ENCODE results near the gene CDC26. TPM values are rescaled to one million over a fixed set of nuclear protein-coding genes. Genes with fewer than 3 reads are reported as not detected.

CDC26 gene
- total RNA-seq, 4 donors from 2014 or later, result 18.8 to 21.9 (median 20.4) TPM

DNA sequence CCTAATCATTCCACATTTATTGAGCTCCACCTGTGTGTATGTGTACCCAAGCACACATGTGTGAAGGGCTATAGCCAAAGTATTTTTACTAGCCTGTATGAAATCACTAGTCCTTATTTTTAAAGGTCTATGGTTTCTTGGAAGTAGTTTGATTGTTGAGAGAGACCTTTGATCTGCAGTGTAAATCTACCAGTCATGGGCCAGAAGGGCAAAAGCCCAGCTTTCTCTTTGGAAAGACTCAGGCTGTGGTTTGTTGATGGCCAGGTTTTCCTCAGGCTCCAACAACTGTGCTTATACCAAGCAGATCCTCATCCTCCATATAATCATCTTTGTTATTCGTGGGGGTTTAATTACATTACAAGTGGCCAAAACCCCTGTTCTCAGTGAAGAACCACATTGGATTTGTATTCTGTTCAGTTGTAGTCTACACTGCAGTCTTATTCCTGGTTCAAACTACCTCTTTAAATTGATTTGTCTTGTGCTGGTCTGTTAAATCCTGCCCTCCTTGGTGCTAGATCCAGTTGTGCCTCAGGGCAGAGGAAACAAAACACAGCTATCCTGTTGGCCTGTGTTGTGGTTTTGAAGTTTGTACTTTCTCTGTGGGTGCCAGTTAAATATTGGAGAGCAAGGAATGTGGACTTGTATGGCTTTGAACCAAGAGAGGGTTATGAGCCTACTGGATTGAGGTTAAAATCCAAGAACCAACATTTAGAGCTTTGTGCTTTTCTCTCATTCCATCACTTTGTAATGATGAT is 13.3 kb downstream of the CDC26 start:
- H3K27me3 ChIP-seq, result no peaks in the 10 kb centered on the region
- no peak for DNase-seq (ENCODE audit: low spot score in 2 of 2)
- no peaks in the 10 kb centered on the region for H3K4me1 ChIP-seq
- TF ChIP-seq POLR2A (IDR thresholded peaks at IDR 0.05), result no peak
- TF ChIP-seq POLR2AphosphoS5 (IDR thresholded peaks at IDR 0.05), result no peak
- TF ChIP-seq, protein P1, sequence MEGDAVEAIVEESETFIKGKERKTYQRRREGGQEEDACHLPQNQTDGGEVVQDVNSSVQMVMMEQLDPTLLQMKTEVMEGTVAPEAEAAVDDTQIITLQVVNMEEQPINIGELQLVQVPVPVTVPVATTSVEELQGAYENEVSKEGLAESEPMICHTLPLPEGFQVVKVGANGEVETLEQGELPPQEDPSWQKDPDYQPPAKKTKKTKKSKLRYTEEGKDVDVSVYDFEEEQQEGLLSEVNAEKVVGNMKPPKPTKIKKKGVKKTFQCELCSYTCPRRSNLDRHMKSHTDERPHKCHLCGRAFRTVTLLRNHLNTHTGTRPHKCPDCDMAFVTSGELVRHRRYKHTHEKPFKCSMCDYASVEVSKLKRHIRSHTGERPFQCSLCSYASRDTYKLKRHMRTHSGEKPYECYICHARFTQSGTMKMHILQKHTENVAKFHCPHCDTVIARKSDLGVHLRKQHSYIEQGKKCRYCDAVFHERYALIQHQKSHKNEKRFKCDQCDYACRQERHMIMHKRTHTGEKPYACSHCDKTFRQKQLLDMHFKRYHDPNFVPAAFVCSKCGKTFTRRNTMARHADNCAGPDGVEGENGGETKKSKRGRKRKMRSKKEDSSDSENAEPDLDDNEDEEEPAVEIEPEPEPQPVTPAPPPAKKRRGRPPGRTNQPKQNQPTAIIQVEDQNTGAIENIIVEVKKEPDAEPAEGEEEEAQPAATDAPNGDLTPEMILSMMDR (IDR thresholded peaks at IDR 0.05), result no peak
- no peak for TF ChIP-seq EP300 (IDR thresholded peaks at IDR 0.05)
- H3K4me3 ChIP-seq, result no peak overlapping the region
- H3K36me3 ChIP-seq, result peaks cover 59% of the 10 kb centered on the region
- 62% methylated on average over 1 of the region's 1 CpG for WGBS
- H3K9me3 ChIP-seq, result no peaks in the 10 kb centered on the region
- no peak overlapping the region for H3K27ac ChIP-seq

- no peak for TF ChIP-seq POLR2A (IDR thresholded peaks at IDR 0.05)
- TF ChIP-seq, protein P1 (IDR thresholded peaks at IDR 0.05), result no peak
- TF ChIP-seq EP300 (IDR thresholded peaks at IDR 0.05), result no peak
- no peak for TF ChIP-seq POLR2AphosphoS5 (IDR thresholded peaks at IDR 0.05)
- DNase-seq (ENCODE audit: low spot score in 2 of 2), result no peak
- H3K27me3 ChIP-seq, result no peaks in the 10 kb centered on the region
- 95% methylated on average over 1 of the region's 1 CpG for WGBS
- H3K36me3 ChIP-seq, result peaks cover 59% of the 10 kb centered on the region
- no peaks in the 10 kb centered on the region for H3K9me3 ChIP-seq
- H3K4me1 ChIP-seq, result no peaks in the 10 kb centered on the region
- H3K27ac ChIP-seq, result no peak overlapping the region
- no peak overlapping the region for H3K4me3 ChIP-seq
Measured at GRCh38 chr9:113258282-113258681, 17.1 kb downstream of the CDC26 start.

DNA sequence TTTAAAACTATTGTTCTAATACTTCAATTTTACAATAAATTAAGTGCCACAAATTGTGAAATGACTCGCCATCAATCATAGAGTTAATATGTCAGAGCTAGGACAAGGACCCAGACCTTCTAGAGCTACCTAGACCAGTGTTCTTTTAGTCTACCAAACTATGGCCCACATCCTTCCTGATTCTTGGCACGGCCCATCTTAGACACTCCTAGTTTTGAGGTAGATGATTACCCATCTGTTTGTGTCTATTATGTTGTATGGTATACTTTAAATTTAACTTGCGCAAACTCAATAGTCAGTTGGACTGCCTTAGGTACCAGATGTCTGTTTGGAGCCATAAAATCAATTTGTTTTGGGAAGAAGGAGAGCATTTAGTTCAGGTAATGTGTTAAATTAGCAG is 17.5 kb downstream of the CDC26 start:
- WGBS, result 93% methylated on average over 3 of the region's 3 CpGs
- Histone ChIP-seq H3K4me1 (no peaks in the 10 kb centered on the region), H3K36me3 (peaks cover 59% of the 10 kb centered on the region), H3K9me3 (no peaks in the 10 kb centered on the region), H3K27me3 (no peaks in the 10 kb centered on the region), H3K4me3 (no peak overlapping the region), H3K27ac (no peak overlapping the region)
- no peak for TF ChIP-seq POLR2AphosphoS5 (IDR thresholded peaks at IDR 0.05)
- no peak for TF ChIP-seq EP300 (IDR thresholded peaks at IDR 0.05)
- TF ChIP-seq, protein P1 (IDR thresholded peaks at IDR 0.05), result no peak
- TF ChIP-seq POLR2A (IDR thresholded peaks at IDR 0.05), result no peak
- DNase-seq (ENCODE audit: low spot score in 2 of 2), result no peak

DNA sequence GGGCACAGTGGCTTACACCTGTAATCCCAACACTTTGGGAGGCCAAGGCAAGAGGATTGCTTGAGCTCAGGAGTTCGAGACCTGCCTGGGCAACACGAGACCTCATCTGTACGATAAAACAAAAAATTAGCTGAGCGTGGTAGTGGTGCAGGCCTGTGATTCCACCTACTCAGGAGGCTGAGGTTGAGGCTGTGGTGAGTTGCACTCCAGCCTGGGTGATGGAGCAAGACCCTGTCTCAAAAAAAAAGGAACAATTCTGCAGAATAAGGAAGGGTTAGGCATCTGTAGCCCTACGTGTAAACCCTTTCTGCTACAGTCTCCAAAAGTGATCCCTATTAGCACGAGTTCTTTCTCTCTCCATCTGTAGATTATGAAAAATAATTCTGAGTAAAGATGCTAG is 19.9 kb downstream of the CDC26 start:
- Histone ChIP-seq H3K36me3 (peaks cover 40% of the 10 kb centered on the region), H3K27me3 (no peaks in the 10 kb centered on the region), H3K27ac (no peak overlapping the region), H3K4me1 (no peaks in the 10 kb centered on the region), H3K9me3 (no peaks in the 10 kb centered on the region), H3K4me3 (no peak overlapping the region)
- TF ChIP-seq POLR2AphosphoS5 (IDR thresholded peaks at IDR 0.05) (no peak), EP300 (IDR thresholded peaks at IDR 0.05) (no peak), POLR2A (IDR thresholded peaks at IDR 0.05) (no peak)
- TF ChIP-seq, protein P1 (IDR thresholded peaks at IDR 0.05), result no peak
- DNase-seq (ENCODE audit: low spot score in 2 of 2), result no peak
- 93% methylated on average over 6 of the region's 6 CpGs for WGBS

DNA sequence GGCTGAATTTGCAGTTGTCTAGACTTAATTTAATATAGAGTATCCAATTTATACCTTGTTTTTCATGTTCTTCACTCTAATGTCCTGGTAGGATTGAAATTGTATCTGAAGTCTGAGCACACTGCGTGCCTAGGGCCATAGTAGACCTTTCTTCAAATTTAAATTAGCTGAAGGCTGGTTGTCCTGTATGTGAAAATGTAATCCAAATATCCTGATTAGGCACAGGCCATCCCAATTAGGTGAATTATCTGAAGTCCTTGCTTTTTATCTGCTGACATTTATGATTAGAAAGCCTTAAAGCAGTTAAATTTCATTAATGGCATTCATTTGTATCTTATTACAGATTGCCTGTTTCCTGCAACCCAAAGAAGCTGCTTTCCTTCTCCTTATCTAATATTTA is 20.4 kb downstream of the CDC26 start:
- no peak for DNase-seq (ENCODE audit: low spot score in 2 of 2)
- no peaks in the 10 kb centered on the region for H3K4me1 ChIP-seq
- no peaks in the 10 kb centered on the region for H3K27me3 ChIP-seq
- WGBS, result 100% methylated on average over 1 of the region's 1 CpG
- no peak overlapping the region for H3K27ac ChIP-seq
- no peak overlapping the region for H3K4me3 ChIP-seq
- TF ChIP-seq, protein P1 (IDR thresholded peaks at IDR 0.05), result no peak
- no peak for TF ChIP-seq EP300 (IDR thresholded peaks at IDR 0.05)
- TF ChIP-seq POLR2AphosphoS5 (IDR thresholded peaks at IDR 0.05), result no peak
- TF ChIP-seq POLR2A (IDR thresholded peaks at IDR 0.05), result no peak
- peaks cover 35% of the 10 kb centered on the region for H3K36me3 ChIP-seq
- no peaks in the 10 kb centered on the region for H3K9me3 ChIP-seq

All from suprapubic skin (tissue), 4 donors.